Activated CD4-positive, alpha-beta T cell treated with anti-CD3 and anti-CD28 coated beads, Interleukin-2, amount 10 ng/mL, durations not matched to agents 7 days and 5 days (primary cell): ENCODE data around the gene CPT1A. TPM values are rescaled to one million over a fixed set of nuclear protein-coding genes. Genes with fewer than 3 reads are reported as not detected.

ENCODE experiments used
- CTCF ChIA-PET: fragments of 350-600 bp; sonication (Branson Sonifier 250); formaldehyde crosslinking; loops from one replicate; lab custom pipeline; 2021; ENCODE audit warnings: antibody characterized with exemption; lab: Charles Lee
- POLR2A ChIA-PET: fragments of 350-600 bp; sonication (Branson Sonifier 250); formaldehyde crosslinking; loops from one replicate; lab custom pipeline; 2021; ENCODE audit warnings: antibody characterized with exemption; lab: Charles Lee
- DNase-seq: peaks from one replicate; pipeline ENCODE4 v3.0.0-alpha.2; 2020
- H3K27ac Mint-ChIP-seq: one replicate; pipeline ENCODE4 v1.8.0; 2021; ENCODE audit warnings: mild to moderate bottlenecking, moderate library complexity, mixed read lengths
- H3K27me3 Mint-ChIP-seq: one replicate; pipeline ENCODE4 v1.8.0; 2021; ENCODE audit warnings: mixed read lengths
- H3K36me3 Mint-ChIP-seq: one replicate; pipeline ENCODE4 v1.8.0; 2021; ENCODE audit warnings: low read depth, mixed read lengths
- H3K4me1 Mint-ChIP-seq: one replicate; pipeline ENCODE4 v1.8.0; 2021; ENCODE audit warnings: mixed read lengths
- H3K4me3 Mint-ChIP-seq: one replicate; pipeline ENCODE4 v1.8.0; 2021; ENCODE audit warnings: mild to moderate bottlenecking, moderate library complexity, mixed read lengths
- H3K9me3 Mint-ChIP-seq: one replicate; pipeline ENCODE4 v1.8.0; 2021; ENCODE audit warnings: mixed read lengths
- total RNA-seq, 2 experiments: library from RNA; stranded (reverse); gene quantifications; one replicate each; pipeline ENCODE4 v1.2.3, GENCODE V29; 2021

CPT1A gene
- total RNA-seq, 2 experiments from 2014 or later, result 66.3 to 69.9 TPM

GRCh38 chr11:68773521-68774193 is 68.1 kb downstream of the CPT1A start:
- no peaks in the 10 kb centered on the region for H3K9me3 Mint-ChIP-seq
- no peaks in the 10 kb centered on the region for H3K27me3 Mint-ChIP-seq
- ChIA-PET POLR2A (no interaction called here), CTCF (no interaction called here)
- DNase-seq, result no peak
- peaks cover 58% of the 10 kb centered on the region for H3K36me3 Mint-ChIP-seq
- no peak overlapping the region for H3K4me3 Mint-ChIP-seq
- no peaks in the 10 kb centered on the region for H3K4me1 Mint-ChIP-seq
- H3K27ac Mint-ChIP-seq, result no peak overlapping the region

DNA sequence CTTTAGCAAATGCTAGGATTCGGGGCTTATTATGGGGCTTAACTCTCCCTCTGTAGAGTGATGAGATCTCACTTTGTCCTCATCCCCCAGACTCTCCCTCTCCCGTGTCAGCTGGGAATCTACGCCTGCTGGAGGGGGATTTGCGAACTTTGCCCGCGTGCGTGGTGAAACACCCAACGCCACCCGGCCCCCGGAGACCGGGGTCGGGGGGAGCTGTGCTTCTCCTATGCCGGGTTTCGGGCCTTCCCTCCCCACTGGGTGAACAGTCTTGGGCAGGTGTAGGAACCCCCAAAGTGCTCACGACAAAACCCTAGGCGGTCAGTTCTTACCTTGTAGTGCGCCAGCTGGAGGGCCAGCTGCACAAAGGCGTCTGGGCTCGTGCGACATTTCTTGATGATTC is 68.8 kb downstream of the CPT1A start:
- CTCF ChIA-PET, result no interaction called here
- H3K36me3 Mint-ChIP-seq, result peaks cover 58% of the 10 kb centered on the region
- DNase-seq, result no peak

GRCh38 chr11:68770781-68771180 is 70.9 kb downstream of the CPT1A start:
- no peak for DNase-seq
- peaks cover 48% of the 10 kb centered on the region for H3K36me3 Mint-ChIP-seq
- H3K4me3 Mint-ChIP-seq, result no peak overlapping the region
- no peak overlapping the region for H3K27ac Mint-ChIP-seq
- ChIA-PET CTCF (interaction anchor here (1.4 kb wide), 1 partner anchor 10 kb away, joined by 3 read pairs; no protein-coding TSS in a partner anchor), POLR2A (no interaction called here)
- H3K9me3 Mint-ChIP-seq, result no peaks in the 10 kb centered on the region
- H3K4me1 Mint-ChIP-seq, result no peaks in the 10 kb centered on the region
- no peaks in the 10 kb centered on the region for H3K27me3 Mint-ChIP-seq

More for the DNA sequence above, 68.8 kb downstream of the CPT1A start:
- Mint-ChIP-seq H3K9me3 (no peaks in the 10 kb centered on the region), H3K27me3 (no peaks in the 10 kb centered on the region), H3K4me1 (no peaks in the 10 kb centered on the region), H3K4me3 (no peak overlapping the region), H3K27ac (no peak overlapping the region)
- POLR2A ChIA-PET, result no interaction called here

- Mint-ChIP-seq H3K4me3 (no peak overlapping the region), H3K4me1 (peaks cover 3% of the 10 kb centered on the region), H3K27me3 (no peaks in the 10 kb centered on the region), H3K36me3 (peaks cover 29% of the 10 kb centered on the region), H3K27ac (no peak overlapping the region), H3K9me3 (no peaks in the 10 kb centered on the region)
- ChIA-PET CTCF (interaction anchor here (1.2 kb wide), 1 partner anchor 14 kb away, joined by 3 read pairs; no protein-coding TSS in a partner anchor), POLR2A (no interaction called here)
- no peak for DNase-seq
Observed at GRCh38 chr11:68767672-68768071, 74.0 kb downstream of the CPT1A start.

DNA sequence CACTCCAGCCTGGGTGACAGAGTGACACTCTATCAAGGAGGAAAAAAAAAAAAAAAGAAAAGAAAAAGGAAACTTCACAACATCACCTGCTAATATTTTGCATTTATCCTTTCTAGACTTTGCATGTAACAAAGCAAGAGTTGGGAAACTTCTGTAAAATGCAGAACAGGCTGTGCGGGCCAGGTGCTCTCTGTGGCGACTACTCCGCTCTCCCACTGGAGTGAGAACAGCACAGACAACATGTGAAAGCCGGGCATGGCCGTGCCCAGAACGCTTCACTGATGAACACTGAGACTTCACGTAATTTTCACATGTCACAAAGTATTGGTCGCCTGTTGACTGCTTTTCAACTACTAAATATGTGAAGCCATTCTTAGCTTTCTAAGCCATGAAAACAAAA is 74.9 kb downstream of the CPT1A start:
- CTCF ChIA-PET, result no interaction called here
- no peak overlapping the region for H3K4me3 Mint-ChIP-seq
- peaks cover 31% of the 10 kb centered on the region for H3K36me3 Mint-ChIP-seq
- no peaks in the 10 kb centered on the region for H3K27me3 Mint-ChIP-seq
- no peak for DNase-seq
- peaks cover 3% of the 10 kb centered on the region for H3K4me1 Mint-ChIP-seq
- POLR2A ChIA-PET, result no interaction called here
- no peak overlapping the region for H3K27ac Mint-ChIP-seq
- H3K9me3 Mint-ChIP-seq, result no peaks in the 10 kb centered on the region

GRCh38 chr11:68764746-68765145 is 77.0 kb downstream of the CPT1A start:
- no peaks in the 10 kb centered on the region for H3K27me3 Mint-ChIP-seq
- peaks cover 21% of the 10 kb centered on the region for H3K36me3 Mint-ChIP-seq
- H3K4me1 Mint-ChIP-seq, result peaks cover 3% of the 10 kb centered on the region
- DNase-seq, result no peak
- H3K9me3 Mint-ChIP-seq, result no peaks in the 10 kb centered on the region
- H3K27ac Mint-ChIP-seq, result no peak overlapping the region
- ChIA-PET POLR2A (no interaction called here), CTCF (no interaction called here)
- no peak overlapping the region for H3K4me3 Mint-ChIP-seq

DNA sequence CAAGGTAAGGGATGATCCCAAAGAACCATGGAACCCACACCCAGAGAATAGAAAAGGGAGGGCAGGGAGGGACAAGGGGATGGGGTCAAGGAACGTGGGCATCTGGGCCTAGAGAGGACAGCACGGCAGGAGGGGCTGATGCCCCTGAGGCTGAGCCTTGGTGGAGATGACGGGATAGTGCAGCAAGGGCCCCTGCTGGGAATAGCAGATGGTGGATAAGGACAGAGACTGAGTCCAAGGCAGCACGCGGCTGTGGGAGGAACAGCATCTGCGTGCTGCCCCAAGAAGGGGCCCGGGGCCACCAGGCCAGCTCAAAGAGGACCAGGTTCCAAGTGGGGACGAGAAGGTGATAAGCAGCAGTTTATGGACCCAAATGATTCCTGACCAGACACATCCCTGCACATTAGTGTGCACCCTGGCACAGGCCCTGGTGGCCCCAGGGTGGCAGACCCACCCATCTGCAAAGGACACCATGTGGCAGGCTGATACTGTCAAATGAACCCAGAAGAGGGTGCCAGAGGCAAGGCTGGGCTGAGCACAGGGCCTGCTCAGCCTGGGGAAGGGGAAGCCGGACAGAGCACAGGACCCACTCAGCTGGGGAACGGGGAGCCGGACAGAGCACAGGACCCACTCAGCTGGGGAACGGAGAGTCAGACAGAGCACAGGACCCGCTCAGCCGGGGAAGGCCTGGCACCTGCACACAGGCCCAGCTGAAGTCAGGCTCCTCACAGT is 77.6 kb downstream of the CPT1A start:
- no peak for DNase-seq
- POLR2A ChIA-PET, result no interaction called here
- Mint-ChIP-seq H3K27ac (no peak overlapping the region), H3K4me3 (no peak overlapping the region), H3K27me3 (no peaks in the 10 kb centered on the region), H3K36me3 (peaks cover 24% of the 10 kb centered on the region), H3K4me1 (peaks cover 3% of the 10 kb centered on the region), H3K9me3 (no peaks in the 10 kb centered on the region)
- CTCF ChIA-PET, result no interaction called here

DNA sequence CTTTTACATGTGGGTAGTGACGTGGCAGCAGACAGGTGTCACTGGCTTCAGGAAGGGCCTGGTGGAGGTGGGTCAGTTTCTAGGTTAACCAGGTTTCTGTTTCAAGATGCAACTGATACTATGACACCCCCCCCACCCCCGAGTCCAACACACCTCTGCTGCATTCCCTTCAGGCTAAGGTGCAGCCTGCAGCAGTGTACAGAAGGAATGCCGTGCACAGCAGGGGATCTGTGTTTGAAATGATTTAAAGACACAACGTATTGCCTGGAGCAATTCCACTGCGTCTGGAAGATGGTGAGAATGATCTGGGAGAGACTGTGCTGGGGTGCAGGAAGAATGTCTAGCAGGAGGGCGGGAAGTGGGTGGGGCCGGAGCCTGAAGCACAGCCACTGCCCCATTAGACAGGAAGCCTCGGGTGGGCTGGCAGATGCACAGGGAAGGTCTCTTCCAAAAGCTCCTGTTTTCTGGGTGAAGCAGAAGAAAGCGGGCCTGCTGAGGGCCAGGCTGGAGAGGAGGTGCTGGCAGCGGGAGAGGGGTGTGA is 78.5 kb downstream of the CPT1A start:
- DNase-seq, result no peak
- ChIA-PET CTCF (interaction anchor here (0.6 kb wide), 1 partner anchor 898 kb away, joined by 3 read pairs; no protein-coding TSS in a partner anchor), POLR2A (no interaction called here)
- peak overlapping the region; percentile 54 for H3K27ac Mint-ChIP-seq
- no peaks in the 10 kb centered on the region for H3K27me3 Mint-ChIP-seq
- peaks cover 19% of the 10 kb centered on the region for H3K36me3 Mint-ChIP-seq
- no peaks in the 10 kb centered on the region for H3K9me3 Mint-ChIP-seq
- H3K4me3 Mint-ChIP-seq, result no peak overlapping the region
- H3K4me1 Mint-ChIP-seq, result peaks cover 3% of the 10 kb centered on the region

- Mint-ChIP-seq H3K4me3 (no peak overlapping the region), H3K27me3 (no peaks in the 10 kb centered on the region), H3K36me3 (peaks cover 23% of the 10 kb centered on the region), H3K27ac (no peak overlapping the region), H3K9me3 (no peaks in the 10 kb centered on the region), H3K4me1 (peaks cover 3% of the 10 kb centered on the region)
- CTCF ChIA-PET, result interaction anchor here (0.6 kb wide), 1 partner anchor 899 kb away, joined by 3 read pairs; no protein-coding TSS in a partner anchor
- DNase-seq, result no peak
- POLR2A ChIA-PET, result no interaction called here
Observed at GRCh38 chr11:68762481-68762880, 79.2 kb downstream of the CPT1A start.

DNA sequence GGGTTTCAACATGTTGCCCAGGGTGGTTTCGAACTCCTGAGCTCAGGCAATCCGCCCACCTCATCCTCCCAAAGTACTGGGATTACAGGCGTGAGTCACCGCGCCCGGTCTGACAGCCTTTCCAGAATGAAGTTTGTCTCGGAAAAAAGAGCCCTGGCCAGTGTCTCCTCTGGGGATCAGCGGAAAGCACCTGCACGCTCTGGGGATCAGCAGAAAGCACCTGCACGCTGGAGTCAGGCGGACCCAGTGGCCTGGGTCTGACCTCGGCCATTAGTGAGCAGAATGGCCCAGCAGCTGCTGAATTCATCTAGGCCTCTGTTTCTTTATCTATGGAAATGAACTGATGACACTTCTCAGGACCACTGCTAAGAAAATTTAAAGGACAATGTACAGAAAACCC is 79.9 kb downstream of the CPT1A start:
- Mint-ChIP-seq H3K27me3 (no peaks in the 10 kb centered on the region), H3K4me1 (peaks cover 3% of the 10 kb centered on the region), H3K36me3 (peaks cover 28% of the 10 kb centered on the region), H3K27ac (no peak overlapping the region), H3K9me3 (no peaks in the 10 kb centered on the region), H3K4me3 (no peak overlapping the region)
- DNase-seq, result no peak
- ChIA-PET CTCF (no interaction called here), POLR2A (no interaction called here)

- Mint-ChIP-seq H3K36me3 (peaks cover 35% of the 10 kb centered on the region), H3K27me3 (no peaks in the 10 kb centered on the region), H3K4me1 (peaks cover 3% of the 10 kb centered on the region), H3K4me3 (no peak overlapping the region), H3K27ac (no peak overlapping the region), H3K9me3 (no peaks in the 10 kb centered on the region)
- ChIA-PET POLR2A (no interaction called here), CTCF (interaction anchor here (0.5 to 1.4 kb wide), 2 partner anchors 11 to 83 kb away, joined by 3 read pairs; no protein-coding TSS in a partner anchor)
- DNase-seq, result no peak
Observed at GRCh38 chr11:68759991-68760390, 81.7 kb downstream of the CPT1A start.

GRCh38 chr11:68757711-68758110 is 84.0 kb downstream of the CPT1A start:
- H3K36me3 Mint-ChIP-seq, result peaks cover 45% of the 10 kb centered on the region
- H3K4me3 Mint-ChIP-seq, result no peak overlapping the region
- H3K27me3 Mint-ChIP-seq, result no peaks in the 10 kb centered on the region
- CTCF ChIA-PET, result no interaction called here
- H3K27ac Mint-ChIP-seq, result no peak overlapping the region
- H3K9me3 Mint-ChIP-seq, result no peaks in the 10 kb centered on the region
- POLR2A ChIA-PET, result no interaction called here
- H3K4me1 Mint-ChIP-seq, result no peaks in the 10 kb centered on the region
- DNase-seq, result no peak

- ChIA-PET POLR2A (no interaction called here), CTCF (no interaction called here)
- Mint-ChIP-seq H3K4me1 (peaks cover 8% of the 10 kb centered on the region), H3K4me3 (no peak overlapping the region), H3K27me3 (no peaks in the 10 kb centered on the region), H3K36me3 (peaks cover 36% of the 10 kb centered on the region), H3K27ac (no peak overlapping the region), H3K9me3 (no peaks in the 10 kb centered on the region)
- DNase-seq, result no peak
Observed at GRCh38 chr11:68756171-68756766, 85.4 kb downstream of the CPT1A start.
